ENCODE measurements around the gene NWD2.

GRCh38 chr4:37422102-37422501 is 177.6 kb downstream of the NWD2 start:
- no peak for TF ChIP-seq RAD21 (conservative IDR thresholded peaks at IDR 0.05)
- no peak for TF ChIP-seq CTCF (IDR thresholded peaks at IDR 0.05; ENCODE audit: poor library complexity, severe bottlenecking)
- TF ChIP-seq REST (IDR thresholded peaks at IDR 0.05; ENCODE audit: borderline replicate concordance): no peak
- no peak for TF ChIP-seq TAF1 (IDR thresholded peaks at IDR 0.05; ENCODE audit: low read depth)
- TF ChIP-seq MXI1 (conservative IDR thresholded peaks at IDR 0.05; ENCODE audit: poor library complexity, severe bottlenecking): no peak
- TF ChIP-seq EZH2 (IDR thresholded peaks at IDR 0.05; ENCODE audit: borderline replicate concordance, insufficient read depth, low read length, poor library complexity, severe bottlenecking): no peak
- no peak for TF ChIP-seq EP300 (conservative IDR thresholded peaks at IDR 0.05; ENCODE audit: poor library complexity, severe bottlenecking)
- no peak for TF ChIP-seq POLR2AphosphoS5 (IDR thresholded peaks at IDR 0.05)
- TF ChIP-seq SMC3 (conservative IDR thresholded peaks at IDR 0.05; ENCODE audit: poor library complexity): no peak
